ENCODE results near the gene TEC.

DNA sequence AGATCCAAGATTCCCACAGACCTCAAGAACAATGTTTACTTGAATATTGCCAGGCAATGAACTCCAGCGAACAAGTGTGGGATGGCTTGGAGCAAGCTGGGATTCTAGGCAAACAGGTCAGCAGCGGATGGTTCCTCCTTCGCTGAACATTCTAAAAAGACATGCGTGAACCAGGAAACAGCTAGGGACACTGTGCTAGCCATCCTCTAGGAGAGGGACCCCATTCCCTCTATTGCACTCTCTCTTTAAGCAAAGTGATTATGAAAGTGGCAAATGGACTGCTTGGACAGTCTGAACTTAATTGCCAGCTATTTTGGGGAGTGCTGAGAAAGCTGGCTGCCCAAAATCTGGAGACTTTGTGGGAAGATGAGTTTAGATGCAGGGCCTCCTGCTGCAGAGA, 29.9 kb upstream of the TEC start:
- TF ChIP-seq TAF1 (IDR thresholded peaks at IDR 0.05; ENCODE audit: borderline replicate concordance, insufficient read depth, low read length) (no peak), SIN3A (IDR thresholded peaks at IDR 0.05; ENCODE audit: borderline replicate concordance, insufficient read depth, low read length) (no peak), POLR2AphosphoS5 (IDR thresholded peaks at IDR 0.05; ENCODE audit: low read depth, low read length) (no peak)
- TF ChIP-seq, protein P1, sequence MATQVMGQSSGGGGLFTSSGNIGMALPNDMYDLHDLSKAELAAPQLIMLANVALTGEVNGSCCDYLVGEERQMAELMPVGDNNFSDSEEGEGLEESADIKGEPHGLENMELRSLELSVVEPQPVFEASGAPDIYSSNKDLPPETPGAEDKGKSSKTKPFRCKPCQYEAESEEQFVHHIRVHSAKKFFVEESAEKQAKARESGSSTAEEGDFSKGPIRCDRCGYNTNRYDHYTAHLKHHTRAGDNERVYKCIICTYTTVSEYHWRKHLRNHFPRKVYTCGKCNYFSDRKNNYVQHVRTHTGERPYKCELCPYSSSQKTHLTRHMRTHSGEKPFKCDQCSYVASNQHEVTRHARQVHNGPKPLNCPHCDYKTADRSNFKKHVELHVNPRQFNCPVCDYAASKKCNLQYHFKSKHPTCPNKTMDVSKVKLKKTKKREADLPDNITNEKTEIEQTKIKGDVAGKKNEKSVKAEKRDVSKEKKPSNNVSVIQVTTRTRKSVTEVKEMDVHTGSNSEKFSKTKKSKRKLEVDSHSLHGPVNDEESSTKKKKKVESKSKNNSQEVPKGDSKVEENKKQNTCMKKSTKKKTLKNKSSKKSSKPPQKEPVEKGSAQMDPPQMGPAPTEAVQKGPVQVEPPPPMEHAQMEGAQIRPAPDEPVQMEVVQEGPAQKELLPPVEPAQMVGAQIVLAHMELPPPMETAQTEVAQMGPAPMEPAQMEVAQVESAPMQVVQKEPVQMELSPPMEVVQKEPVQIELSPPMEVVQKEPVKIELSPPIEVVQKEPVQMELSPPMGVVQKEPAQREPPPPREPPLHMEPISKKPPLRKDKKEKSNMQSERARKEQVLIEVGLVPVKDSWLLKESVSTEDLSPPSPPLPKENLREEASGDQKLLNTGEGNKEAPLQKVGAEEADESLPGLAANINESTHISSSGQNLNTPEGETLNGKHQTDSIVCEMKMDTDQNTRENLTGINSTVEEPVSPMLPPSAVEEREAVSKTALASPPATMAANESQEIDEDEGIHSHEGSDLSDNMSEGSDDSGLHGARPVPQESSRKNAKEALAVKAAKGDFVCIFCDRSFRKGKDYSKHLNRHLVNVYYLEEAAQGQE (IDR thresholded peaks at IDR 0.05; ENCODE audit: insufficient read depth in 1 of 2, low read depth in 2 of 2, low read length in 2 of 2), result no peak
